NOMO-1 (cell line): ENCODE results near the gene SAFB2.

Experiments used
- DNase-seq, 2 experiments: peaks; one replicate each; lab custom pipeline; 2025; ENCODE audit not compliant: unreplicated experiment in 2 of 2; lab: John Stamatoyannopoulos, UW

SAFB2 gene

DNA sequence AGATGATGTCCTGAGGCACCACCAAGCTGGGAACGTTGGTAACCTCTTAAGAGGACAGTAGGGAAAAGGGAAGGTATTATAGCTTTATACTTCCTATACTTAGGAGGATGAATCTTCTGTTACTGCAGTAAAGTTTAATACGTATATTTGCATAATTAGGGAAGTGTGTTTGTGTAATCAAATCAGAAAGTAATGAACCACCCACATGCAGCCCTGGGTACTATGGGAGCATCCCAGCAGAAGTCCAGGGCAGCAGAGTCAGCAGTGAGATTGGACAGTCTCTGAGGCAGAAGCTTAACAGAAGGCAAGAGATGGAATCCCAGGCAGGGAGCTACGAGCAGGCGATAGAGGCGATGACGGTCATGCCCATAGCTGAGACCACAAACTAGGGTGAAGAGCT lies 12.9 kb upstream of the SAFB2 start:
- DNase-seq, result no peak

DNA sequence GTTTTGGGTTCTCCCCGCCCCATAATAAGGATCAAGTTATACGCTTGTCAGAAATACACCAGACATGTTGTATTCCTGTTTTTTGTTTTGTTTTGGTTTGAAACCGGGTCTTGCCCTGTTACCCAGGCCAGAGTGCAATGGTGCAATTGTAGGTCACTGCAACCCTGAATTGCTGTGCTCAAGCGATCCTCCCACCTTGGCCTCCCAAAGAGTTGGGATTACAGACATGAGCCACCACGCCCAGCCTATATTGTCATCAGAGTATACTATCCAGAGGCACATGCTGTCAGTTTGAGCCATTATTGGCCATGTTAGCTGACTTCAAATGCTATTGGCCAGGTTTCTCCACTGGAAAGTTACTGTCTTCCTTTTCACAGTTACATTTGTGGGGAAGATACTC lies 10.1 kb upstream of the SAFB2 start:
- no peak for DNase-seq

DNA sequence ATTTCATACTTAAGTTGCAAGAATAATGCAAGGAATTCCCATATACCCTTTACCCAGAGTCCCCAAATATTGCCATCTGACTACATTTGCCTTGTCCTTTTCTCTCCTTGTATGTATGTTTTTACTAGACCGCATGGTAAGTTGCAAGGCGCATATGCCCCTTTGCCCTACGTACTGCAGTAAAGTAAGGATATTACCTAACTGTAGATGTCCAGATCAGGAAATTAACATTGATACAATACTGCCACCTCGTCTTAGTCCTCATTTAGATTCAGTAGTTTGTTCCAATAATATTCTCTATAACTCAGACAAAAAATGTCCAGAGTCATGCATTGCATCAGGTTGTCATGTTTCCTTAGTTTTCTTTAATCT lies 9.7 kb upstream of the SAFB2 start:
- no peak for DNase-seq

DNA sequence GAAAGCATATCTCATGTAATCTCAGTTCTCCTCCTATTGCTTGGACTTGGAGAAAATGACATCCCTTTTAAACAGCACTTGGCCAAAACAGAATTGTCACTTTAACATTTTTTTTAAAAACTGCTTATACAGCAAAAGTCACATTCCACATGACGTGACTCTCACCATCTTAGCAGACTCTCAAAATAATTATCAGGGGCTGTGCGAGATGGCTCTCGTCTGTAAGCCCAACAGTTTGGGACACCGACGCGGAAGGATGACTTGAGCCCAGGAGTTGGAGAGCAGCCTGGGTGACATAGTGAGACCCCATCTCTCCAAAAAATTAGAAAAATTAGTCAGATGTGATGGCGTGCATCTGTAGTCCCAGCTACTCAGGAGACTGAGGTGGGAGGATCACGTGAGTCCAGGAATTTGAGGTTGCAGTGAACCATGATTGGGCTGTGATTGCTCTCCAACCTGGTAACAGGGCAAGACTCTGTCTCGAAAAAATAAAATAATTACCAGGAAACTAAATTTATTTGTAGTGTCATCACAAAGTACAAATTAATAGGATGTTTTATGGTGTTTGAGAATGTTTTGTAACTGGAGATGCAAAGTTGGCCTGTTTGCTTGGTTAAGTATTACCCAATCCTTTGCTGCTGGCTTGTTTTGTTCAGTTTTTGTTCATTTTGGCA lies 9.1 kb upstream of the SAFB2 start:
- DNase-seq, result no peak

DNA sequence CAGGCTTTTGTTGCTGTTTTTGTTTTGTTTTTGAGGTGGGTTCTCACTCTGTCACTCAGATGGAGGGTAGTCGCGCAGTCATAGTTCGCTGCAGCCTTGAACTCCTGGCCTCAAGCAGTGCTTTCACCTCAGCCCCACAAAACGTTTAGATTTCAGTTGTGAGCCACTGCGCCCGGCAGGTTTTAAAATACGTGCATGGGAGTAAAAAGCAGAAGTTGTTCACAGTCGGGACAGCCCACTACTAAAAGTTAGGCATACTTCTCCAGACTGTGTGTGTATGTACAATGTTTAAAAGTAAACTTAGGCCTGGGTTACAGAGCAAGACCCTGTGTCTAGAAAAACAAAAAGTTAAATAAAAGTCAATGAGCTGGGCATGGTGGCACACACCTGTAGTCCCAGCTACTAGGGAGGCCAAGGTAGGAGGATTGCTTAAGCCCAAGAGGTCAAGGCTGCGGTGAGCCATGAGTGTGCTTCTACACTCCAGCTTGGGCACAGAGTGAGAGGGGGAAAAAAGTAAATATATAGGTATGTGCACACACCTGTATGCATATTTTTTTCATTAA lies 6.4 kb upstream of the SAFB2 start:
- DNase-seq, result peak; percentile 65 to 70

DNA sequence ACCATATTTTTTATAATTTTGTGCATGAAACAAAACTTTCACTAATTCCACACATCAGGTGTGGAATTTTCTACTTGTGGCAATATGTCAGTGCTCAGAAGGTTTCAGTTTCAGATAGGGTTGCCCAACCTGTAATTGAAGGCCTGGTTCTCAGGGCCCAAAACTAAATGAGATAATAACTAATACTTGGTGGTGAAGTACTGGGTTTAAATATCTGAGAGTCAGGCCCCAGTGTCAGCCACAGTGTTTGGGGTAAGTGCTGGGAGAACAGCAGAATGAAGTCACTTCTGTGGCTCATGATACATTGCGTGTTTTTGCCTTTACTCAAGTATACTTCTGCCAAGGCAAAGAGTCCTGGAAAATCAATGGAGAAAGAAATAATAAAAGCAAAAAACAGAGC lies 5.9 kb upstream of the SAFB2 start:
- peak; percentile 27 to 42 for DNase-seq

DNA sequence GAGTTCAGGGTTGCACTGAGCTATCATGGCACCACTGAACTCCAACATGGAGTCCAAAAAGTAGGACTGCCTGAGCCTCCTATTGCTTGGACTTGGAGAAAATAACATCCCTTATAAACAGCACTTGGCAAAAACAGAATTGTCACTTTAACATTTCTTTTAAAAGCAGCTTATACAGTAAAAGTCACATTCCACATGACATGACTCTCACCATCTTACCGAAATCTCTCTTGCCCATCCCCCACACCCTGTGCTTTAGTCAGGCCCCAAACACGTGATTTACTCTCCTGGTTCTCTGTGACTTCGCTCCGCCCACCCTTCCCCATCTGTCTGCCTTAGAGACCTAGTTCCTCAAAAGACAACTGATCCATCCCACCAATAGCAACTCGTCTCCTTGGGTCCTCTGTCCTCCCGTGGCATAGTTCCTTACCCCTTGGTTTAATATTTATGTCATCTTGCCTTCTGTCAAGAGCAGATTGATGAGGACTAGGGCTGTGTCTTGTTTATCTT lies 4.9 kb upstream of the SAFB2 start:
- DNase-seq, result peak; percentile 94 to 95

DNA sequence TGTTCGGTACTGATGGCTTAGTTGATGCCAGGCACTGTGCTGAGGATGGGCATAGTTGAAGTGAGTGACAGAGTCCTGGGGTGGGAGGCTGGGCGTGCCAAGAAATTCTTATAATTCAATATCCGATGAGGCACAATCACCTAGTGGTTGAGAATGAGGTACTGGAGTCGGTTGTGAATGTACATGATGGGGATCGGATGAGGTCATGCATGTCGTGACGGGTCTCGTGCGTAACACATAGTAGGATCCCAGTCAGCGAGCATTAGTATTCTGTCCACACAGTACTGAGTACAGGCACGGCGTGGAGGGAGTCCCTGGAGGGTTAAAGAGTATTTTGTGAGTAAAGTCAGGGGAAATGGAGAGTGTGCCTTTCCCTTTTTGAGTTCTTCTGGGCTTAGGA lies 3.1 kb upstream of the SAFB2 start:
- no peak for DNase-seq

DNA sequence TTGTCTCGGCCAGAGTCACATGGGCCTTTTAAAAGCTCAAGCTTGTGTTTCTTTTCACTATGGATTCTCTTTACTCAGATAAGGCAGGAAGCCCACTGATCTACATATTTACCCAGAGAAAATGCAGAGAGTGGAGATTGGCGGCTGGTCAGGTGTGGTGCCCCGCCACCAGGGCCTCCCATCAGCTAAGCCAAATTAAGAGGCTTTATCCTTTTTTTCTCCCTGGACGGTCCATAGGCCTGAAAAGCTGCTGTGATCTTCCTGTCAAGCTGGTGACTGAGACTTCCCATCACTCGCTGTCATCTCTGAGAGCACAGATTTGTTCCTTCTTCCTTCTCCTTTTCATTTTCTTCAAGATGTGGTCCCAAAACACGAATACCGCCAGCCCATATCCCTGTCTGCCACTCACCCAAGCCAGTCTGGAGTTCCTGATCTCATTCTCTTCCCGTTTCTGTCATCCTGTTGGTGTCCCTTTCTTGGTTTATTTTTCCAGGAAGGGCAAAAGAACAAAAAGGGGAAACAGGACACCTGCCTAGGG lies 2.2 kb upstream of the SAFB2 start:
- no peak for DNase-seq

DNA sequence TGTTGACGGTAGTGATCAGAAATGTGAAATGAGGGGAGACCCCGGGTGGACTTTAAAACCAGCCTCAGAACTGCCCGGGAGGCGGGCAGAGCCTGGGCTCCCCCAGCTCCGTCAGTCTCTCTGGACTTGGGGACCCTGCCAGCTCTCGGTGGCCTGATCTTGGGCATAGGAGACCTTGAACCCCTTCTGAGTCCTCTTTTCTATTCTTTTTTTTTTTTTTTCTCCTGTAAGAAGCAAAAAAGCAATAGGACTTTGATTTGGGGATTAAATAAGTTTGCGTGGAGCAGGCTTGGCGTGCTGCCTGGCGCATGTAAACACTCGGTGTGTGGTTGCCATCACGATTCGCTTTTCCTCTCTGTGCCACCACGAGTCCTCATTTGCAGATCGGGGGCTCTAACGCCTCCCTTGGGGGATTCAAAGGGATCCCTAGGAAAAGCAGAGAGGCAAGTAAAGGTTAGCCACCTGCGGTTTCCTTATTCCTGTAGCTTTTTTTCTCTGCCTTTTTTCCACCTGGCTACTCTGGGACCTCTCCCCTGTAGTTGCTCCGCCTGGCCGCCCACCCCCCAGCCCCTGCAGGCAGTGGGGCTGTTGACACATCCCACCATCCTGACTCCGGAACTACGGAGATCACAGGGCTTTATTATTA lies 1.6 kb upstream of the SAFB2 start:
- DNase-seq, result peak in 1 of 2 experiments; percentile 4

DNA sequence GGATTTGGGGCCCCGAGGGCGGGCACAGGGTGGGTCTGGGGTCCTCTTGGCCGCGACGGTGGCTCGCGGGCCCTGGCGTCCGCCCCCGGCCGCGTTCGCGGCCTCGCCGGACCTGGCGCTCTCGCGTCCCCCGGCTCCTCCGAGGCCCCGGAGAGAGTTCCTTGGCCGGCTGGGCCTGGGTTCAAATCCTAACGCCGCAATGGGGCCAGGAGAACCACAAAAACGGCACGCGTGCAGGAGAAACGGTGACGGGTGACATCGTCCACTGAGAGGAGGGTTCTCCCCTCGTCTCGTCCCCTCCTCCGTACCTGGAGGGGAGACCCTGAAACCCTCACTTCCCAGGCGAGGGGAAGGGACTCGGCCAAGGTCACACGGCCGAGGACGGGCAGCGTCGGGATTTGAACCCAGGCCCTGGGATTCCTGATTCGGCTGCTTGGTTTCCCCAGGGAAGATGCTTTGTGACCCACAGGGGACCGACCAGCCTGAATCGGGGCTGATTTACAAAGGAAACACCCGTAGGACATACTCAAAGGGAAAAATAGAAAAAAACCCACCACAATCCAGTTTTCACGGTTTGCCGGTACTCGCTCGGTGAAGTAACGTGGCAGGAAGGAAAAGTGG lies 931 bp upstream of the SAFB2 start:
- no peak for DNase-seq

DNA sequence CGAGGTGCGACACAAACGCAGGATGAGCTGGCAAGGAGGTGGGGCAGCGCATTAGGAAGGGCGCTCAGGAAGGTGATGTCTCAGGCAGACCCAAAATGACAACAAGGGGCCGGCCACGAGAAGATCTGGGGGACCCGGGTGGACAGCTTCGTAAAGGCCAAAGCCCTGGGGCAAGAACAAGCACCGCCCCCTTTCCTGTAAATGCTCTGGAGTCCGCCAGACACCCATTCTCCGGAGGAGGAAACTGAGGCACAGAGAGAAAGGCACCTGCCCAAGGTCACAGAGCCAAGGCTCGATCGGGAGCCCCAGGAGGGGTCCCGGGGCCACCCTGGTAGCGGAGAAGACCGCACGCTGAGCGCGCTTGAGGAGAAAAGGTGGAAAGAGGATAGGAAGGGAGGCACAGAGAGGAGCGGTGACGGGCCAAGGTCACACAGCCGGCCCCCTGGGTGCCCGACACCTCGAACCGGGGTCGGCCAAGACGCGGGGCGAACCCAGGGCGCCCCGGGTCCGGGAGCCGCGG lies 571 bp downstream of the SAFB2 start:
- no peak for DNase-seq

DNA sequence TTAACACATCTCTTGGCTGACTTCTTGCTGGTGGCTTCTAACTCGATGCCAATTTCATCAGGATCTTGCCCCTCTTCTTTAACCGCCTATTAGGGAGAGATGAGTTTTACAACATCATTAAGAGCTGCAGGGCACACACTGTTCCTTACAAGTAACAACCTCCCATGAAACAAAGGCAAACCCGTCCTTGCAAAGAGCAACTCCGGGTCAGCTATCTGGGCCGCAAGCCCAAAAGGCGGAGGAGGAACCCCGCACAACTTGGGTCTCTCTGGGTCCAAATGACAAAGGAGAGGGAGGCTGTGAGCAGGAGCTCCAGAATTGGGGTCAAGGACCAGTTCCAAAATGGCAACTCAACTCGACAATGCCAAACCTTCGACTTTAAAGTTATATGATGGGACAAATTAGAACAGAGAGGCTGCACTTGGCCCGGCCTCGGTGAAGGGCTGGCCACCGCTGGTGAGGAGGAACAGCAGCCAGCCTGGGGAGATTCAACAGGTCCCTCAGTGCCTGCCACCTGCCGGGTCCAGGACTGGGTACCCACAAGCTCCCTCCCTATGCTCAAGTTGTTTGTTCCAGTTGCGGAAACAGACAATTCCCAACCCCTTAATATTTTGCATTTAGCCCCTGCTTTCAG lies 1.1 kb downstream of the SAFB2 start:
- no peak for DNase-seq

DNA sequence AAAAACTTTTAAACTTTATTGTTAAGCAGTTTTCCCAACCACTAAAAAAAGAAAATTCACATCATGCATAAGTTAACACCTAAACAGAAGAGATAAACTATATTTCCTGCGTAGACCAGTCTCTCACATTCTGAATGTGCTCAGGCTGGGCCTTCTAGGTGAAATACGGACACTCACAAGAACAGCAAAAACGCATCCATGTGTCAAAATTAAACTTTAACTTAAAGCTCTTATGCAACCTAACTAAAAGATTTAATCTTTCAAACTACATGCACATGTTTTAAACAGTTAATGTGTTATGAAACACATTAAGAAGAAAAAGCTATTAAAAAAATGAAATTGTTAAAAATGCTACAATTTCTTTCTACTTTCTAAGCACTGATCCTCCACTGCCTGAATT lies 2.6 kb downstream of the SAFB2 start:
- no peak for DNase-seq

DNA sequence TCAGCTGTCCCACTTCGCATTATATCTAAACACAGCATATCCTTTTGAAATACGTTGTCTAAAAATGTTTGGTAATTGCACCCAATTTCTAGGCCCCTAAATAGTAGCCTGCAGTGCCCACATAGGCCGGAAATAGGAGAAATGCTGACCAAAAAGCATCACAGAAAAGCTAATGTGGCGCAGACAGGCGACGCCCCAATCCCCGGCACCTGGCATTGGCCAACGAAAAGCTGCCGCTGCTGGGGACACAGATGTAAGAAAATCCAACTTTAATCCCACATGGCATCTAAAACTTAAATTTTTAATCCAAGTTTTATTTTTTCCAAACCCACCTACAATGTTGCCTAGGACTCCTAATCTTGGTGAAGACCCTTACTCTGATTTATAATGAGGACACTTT lies 4.0 kb downstream of the SAFB2 start:
- no peak for DNase-seq

DNA sequence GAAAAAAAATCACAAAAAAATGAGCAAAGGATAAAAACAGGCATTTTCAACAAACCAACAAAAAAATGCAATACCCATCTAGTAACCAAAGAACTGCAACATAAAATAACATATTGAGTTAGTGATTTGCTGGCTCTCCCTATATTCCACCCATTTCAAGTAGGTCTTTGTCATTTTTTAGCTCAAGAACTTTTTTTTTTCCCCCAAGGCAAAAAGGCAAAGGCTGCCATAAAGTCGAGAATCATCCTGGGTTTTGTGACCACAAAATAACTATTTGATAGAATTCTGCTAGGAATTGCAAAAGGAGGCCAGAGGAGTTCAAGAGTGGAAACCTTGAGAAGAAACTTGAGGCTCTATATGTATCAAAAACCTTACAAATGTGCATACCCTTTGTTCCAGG lies 5.5 kb downstream of the SAFB2 start:
- DNase-seq, result no peak

DNA sequence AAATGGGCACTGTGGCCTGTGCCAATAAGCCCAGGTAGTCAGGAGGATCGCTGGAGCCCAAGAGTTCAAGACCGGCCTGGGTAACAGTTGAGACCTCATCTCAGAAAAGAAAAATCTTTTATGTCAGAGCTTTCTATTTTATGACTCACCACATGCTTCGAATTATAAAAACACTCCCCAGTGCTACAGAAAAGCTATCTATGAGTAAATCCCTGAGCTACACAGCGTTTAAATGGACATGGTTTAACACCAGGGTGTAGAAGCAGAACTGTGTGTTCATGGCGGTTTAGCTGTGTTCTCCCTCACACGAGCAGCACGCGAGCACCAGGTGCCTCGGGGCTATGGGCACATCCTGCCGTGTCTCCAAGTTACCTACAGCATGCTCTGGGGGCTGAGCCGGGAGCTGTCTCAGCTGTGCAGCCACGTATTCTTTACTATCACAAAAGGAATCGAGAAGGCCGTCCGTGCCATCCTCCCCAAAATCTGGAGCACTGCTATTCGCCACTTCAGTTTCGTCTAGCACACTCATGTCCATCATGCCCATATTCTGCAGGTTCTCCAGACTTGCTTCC lies 6.7 kb downstream of the SAFB2 start:
- no peak for DNase-seq

DNA sequence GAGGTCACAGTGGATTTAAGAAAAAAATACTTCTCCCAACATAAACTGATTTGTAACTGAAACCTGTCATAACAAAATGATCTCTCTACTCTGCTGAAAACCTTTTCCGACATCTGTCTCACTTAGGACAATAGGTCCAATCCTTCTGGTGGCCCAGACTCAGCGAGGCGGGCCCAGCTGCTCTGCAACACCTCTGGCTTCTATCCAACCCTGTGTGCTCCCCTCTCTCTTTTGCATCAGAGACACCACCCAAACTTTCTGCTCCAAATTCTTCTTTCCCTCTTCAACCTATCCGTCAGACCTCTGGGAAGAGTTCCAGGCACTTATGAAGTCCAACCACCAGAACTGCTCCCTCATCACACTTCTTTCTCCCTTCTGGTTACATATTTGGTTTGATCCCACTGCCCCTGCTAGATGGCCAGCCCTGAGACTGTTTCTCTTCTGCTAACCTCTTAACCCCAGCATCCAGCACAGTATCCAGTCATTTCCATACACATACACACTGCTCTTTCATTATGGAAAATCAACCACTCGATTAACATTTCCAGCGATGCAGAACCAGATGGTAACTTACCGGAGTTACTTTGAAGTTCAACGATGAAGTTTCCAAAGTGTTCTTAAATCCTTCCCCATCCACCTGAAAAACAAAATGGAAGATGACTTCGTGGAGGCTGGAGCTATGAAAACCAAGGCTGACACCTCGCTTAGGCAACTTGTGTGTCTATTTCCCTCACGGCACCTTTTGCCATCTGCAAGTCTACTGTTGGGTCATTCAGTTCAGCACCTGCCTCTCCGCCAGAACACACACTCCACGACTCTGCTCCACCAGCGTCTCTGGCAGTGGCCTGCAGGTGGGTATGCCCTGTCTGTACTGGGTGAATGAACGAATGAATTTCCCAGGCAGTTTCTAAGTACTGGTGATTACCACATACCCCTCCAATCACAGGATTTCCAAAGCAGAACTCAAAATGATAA lies 9.4 kb downstream of the SAFB2 start:
- DNase-seq, result no peak

DNA sequence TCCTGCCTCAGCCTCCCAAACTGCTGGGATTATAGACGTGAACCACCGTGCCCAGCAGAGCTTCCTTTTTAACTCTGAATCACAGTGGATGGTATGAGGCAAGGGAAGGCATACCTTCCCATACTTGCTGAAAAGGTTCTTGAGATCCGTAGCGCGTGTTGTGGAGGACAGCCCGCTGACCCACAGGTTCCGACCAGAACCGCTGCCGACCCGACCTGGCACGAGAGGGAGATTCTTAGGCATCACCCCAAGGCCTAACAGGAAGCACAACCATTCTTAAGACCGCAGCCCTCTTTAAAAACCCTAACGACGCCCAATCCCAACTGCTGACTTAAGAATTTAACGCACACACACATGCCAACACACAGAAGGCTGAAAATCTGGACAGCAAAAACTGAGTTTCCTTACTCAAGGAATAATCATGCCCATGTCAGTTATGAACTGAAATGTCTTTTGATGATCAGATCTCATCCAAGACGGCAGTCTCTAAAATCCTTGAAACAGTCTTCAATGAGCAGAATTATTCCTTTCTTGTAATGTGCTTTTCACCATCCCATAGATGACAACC lies 12.6 kb downstream of the SAFB2 start:
- DNase-seq, result no peak
